WTC11 (cell line): Measurements from ENCODE around the gene LMO2. TPM values are rescaled to one million over a fixed set of nuclear protein-coding genes. Genes with fewer than 3 reads are reported as not detected.

Experiments used
- ATAC-seq: fragments of 200-7000 bp; cut with Tn5 transposase; 2 replicates; pipeline ENCODE4 v1.10.0; 2021; ENCODE audit warnings: mild to moderate bottlenecking, moderate library complexity
- CTCF ChIA-PET: fragments of 300-600 bp; sonication (Branson Sonifier 250); formaldehyde crosslinking; loops from one replicate; lab custom pipeline; 2021; ENCODE audit warnings: antibody characterized with exemption; lab: Charles Lee
- POLR2A ChIA-PET: fragments of 350-600 bp; sonication (Branson Sonifier 250); formaldehyde crosslinking; loops from one replicate; lab custom pipeline; 2021; ENCODE audit warnings: antibody characterized with exemption; lab: Charles Lee
- DNase-seq: peaks from one replicate; pipeline ENCODE4 v3.0.0; 2021; ENCODE audit warnings: low spot score
- H3K27ac Mint-ChIP-seq: 2 replicates; pipeline ENCODE4 v1.8.0; 2021; ENCODE audit warnings: mixed read lengths
- H3K27me3 Mint-ChIP-seq: 2 replicates; pipeline ENCODE4 v1.8.0; 2021; ENCODE audit warnings: low read depth, mild to moderate bottlenecking, moderate library complexity, mixed read lengths
- H3K36me3 Mint-ChIP-seq: 2 replicates; pipeline ENCODE4 v1.8.0; 2021; ENCODE audit warnings: mixed read lengths
- H3K4me1 Mint-ChIP-seq: 2 replicates; pipeline ENCODE4 v1.8.0; 2022; ENCODE audit warnings: mixed read lengths
- H3K4me3 Mint-ChIP-seq: 2 replicates; pipeline ENCODE4 v1.8.0; 2021; ENCODE audit warnings: mild to moderate bottlenecking, moderate library complexity, mixed read lengths
- H3K9me3 Mint-ChIP-seq: 2 replicates; pipeline ENCODE4 v1.8.0; 2021; ENCODE audit warnings: mixed read lengths
- CBFB ChIP-seq: sonication (generic); formaldehyde crosslinking; IDR thresholded peaks from 2 replicates; pipeline ENCODE4 v1.8.1; 2022; ENCODE audit warnings: mild to moderate bottlenecking, low read depth, missing genetic modification reagents
- ESRRA ChIP-seq: sonication (generic); formaldehyde crosslinking; IDR thresholded peaks from 2 replicates; pipeline ENCODE4 v1.8.1; 2022; ENCODE audit warnings: mild to moderate bottlenecking, missing genetic modification reagents, borderline replicate concordance
- NFATC4 ChIP-seq: fragments of 250-450 bp; sonication (Bioruptor Pico); IDR thresholded peaks from 2 replicates; pipeline ENCODE4 v1.9.0; 2021; ENCODE audit warnings: mild to moderate bottlenecking
- NR3C1 ChIP-seq: sonication (generic); formaldehyde crosslinking; conservative IDR thresholded peaks from 2 replicates; pipeline ENCODE4 v1.8.1; 2023; ENCODE audit warnings: low read depth, mild to moderate bottlenecking, missing genetic modification reagents
- PRRX2 ChIP-seq: fragments of 250-450 bp; sonication (Bioruptor Pico); IDR thresholded peaks from 2 replicates; pipeline ENCODE4 v1.8.0; 2021; ENCODE audit warnings: mild to moderate bottlenecking
- TCF7 ChIP-seq: sonication (generic); formaldehyde crosslinking; IDR thresholded peaks from 2 replicates; pipeline ENCODE4 v1.8.0; 2022; ENCODE audit warnings: mild to moderate bottlenecking, low read depth, missing genetic modification reagents, moderate library complexity
- ZNF121 ChIP-seq: sonication (generic); formaldehyde crosslinking; IDR thresholded peaks from 2 replicates; pipeline ENCODE4 v1.8.0; 2023; ENCODE audit warnings: missing genetic modification reagents
- ZNF138 ChIP-seq: sonication (generic); formaldehyde crosslinking; conservative IDR thresholded peaks from 2 replicates; pipeline ENCODE4 v1.8.1; 2022; ENCODE audit warnings: mild to moderate bottlenecking, moderate library complexity, missing genetic modification reagents
- ZNF317 ChIP-seq: sonication (generic); formaldehyde crosslinking; IDR thresholded peaks from 2 replicates; pipeline ENCODE4 v1.8.1; 2023; ENCODE audit warnings: low read depth, mild to moderate bottlenecking, moderate library complexity, missing genetic modification reagents, borderline replicate concordance
- ZNF423 ChIP-seq: fragments of 250-450 bp; sonication (Bioruptor Pico); IDR thresholded peaks from 2 replicates; pipeline ENCODE4 v2.1.2; 2022; ENCODE audit warnings: mild to moderate bottlenecking, moderate library complexity
- total RNA-seq: library from RNA; stranded (reverse); gene quantifications from 3 replicates; pipeline ENCODE4 v1.2.3, GENCODE V29; 2021
- TF ChIP-seq, protein P1 (sequence below): sonication (generic); formaldehyde crosslinking; IDR thresholded peaks from 2 replicates; pipeline ENCODE4 v1.8.1; 2023; ENCODE audit warnings: mild to moderate bottlenecking, missing genetic modification reagents, moderate library complexity
- TF ChIP-seq, protein P2 (sequence below): sonication (generic); formaldehyde crosslinking; IDR thresholded peaks from 2 replicates; pipeline ENCODE4 v1.8.1; 2023; ENCODE audit warnings: mild to moderate bottlenecking, missing genetic modification reagents
- TF ChIP-seq, protein P3 (sequence below): fragments of 250-450 bp; sonication (Bioruptor Pico); conservative IDR thresholded peaks from 2 replicates; pipeline ENCODE4 v1.9.0; 2021; ENCODE audit warnings: mild to moderate bottlenecking
- TF ChIP-seq, protein P4 (sequence below): sonication (generic); formaldehyde crosslinking; IDR thresholded peaks from 2 replicates; pipeline ENCODE4 v1.8.1; 2023; ENCODE audit warnings: mild to moderate bottlenecking, missing genetic modification reagents, borderline replicate concordance
- TF ChIP-seq, protein P5 (sequence below): sonication (generic); formaldehyde crosslinking; IDR thresholded peaks from 2 replicates; pipeline ENCODE4 v1.8.0; 2023; ENCODE audit warnings: missing genetic modification reagents
- TF ChIP-seq, protein P6 (sequence below): sonication (generic); formaldehyde crosslinking; IDR thresholded peaks from 2 replicates; pipeline ENCODE4 v1.8.0; 2023; ENCODE audit warnings: missing genetic modification reagents, mild to moderate bottlenecking, borderline replicate concordance
- TF ChIP-seq, protein P7 (sequence below): sonication (generic); formaldehyde crosslinking; IDR thresholded peaks from 2 replicates; pipeline ENCODE4 v1.8.1; 2023; ENCODE audit warnings: mild to moderate bottlenecking, missing genetic modification reagents, moderate library complexity
- TF ChIP-seq, protein P8 (sequence below): sonication (generic); formaldehyde crosslinking; IDR thresholded peaks from 2 replicates; pipeline ENCODE4 v1.8.0; 2022; ENCODE audit warnings: mild to moderate bottlenecking, missing genetic modification reagents
- TF ChIP-seq, protein P9 (sequence below): fragments of 200-600 bp; IDR thresholded peaks from 2 replicates; pipeline ENCODE4 v1.8.0; 2022; ENCODE audit warnings: antibody characterized with exemption

The LMO2 gene
- total RNA-seq, 1 experiment from 2014 or later, result 3.4 TPM

DNA sequence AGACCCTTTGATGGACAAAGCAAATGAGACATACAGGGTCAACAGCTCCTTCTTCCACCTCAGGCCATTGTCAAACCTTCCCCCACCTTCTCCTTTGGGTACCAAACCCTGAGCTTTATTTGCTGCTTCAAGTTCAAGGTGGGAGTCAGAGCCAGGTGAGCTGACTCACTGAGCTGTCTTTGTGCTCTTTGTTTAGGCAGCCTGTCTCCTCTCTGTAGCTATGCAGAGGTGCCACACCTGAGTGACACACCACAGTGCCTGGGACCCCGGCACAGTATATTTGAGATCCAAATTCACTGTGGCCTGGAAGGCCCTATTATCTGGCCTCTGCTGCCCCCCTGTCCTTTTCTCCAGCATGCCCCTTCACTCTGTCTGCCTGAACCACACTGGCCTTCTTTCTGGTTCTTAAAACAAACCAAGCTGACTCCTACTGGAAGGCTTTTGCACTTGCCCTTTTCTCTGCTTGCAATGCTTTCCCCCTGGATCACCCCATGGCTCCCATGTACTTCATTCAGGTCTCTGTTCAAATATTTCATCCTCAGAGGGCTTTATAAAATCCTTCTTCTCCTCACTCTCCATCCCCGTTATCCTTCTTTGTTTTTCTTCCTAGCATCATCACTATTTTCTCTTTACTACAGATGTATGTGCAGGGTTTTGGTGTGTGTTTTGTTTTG, 16.1 kb downstream of the LMO2 start:
- H3K4me1 Mint-ChIP-seq, result peaks cover 13% of the 10 kb centered on the region
- no peak overlapping the region for H3K27ac Mint-ChIP-seq
- ChIA-PET CTCF (interaction anchor here (1.2 to 2.3 kb wide), 3 partner anchors 46 to 112 kb away, joined by 4 to 6 read pairs (median 5); no protein-coding TSS in a partner anchor), POLR2A (no interaction called here)
- ATAC-seq (no peak), DNase-seq (no peak)
- no peak for TF ChIP-seq PRRX2 (CRISPR knock-in tag)
- TF ChIP-seq, protein P1, sequence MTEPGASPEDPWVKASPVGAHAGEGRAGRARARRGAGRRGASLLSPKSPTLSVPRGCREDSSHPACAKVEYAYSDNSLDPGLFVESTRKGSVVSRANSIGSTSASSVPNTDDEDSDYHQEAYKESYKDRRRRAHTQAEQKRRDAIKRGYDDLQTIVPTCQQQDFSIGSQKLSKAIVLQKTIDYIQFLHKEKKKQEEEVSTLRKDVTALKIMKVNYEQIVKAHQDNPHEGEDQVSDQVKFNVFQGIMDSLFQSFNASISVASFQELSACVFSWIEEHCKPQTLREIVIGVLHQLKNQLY, result no peak
- TF ChIP-seq, protein P2, sequence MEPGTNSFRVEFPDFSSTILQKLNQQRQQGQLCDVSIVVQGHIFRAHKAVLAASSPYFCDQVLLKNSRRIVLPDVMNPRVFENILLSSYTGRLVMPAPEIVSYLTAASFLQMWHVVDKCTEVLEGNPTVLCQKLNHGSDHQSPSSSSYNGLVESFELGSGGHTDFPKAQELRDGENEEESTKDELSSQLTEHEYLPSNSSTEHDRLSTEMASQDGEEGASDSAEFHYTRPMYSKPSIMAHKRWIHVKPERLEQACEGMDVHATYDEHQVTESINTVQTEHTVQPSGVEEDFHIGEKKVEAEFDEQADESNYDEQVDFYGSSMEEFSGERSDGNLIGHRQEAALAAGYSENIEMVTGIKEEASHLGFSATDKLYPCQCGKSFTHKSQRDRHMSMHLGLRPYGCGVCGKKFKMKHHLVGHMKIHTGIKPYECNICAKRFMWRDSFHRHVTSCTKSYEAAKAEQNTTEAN (CRISPR knock-in tag), result no peak
- TF ChIP-seq, protein P3, sequence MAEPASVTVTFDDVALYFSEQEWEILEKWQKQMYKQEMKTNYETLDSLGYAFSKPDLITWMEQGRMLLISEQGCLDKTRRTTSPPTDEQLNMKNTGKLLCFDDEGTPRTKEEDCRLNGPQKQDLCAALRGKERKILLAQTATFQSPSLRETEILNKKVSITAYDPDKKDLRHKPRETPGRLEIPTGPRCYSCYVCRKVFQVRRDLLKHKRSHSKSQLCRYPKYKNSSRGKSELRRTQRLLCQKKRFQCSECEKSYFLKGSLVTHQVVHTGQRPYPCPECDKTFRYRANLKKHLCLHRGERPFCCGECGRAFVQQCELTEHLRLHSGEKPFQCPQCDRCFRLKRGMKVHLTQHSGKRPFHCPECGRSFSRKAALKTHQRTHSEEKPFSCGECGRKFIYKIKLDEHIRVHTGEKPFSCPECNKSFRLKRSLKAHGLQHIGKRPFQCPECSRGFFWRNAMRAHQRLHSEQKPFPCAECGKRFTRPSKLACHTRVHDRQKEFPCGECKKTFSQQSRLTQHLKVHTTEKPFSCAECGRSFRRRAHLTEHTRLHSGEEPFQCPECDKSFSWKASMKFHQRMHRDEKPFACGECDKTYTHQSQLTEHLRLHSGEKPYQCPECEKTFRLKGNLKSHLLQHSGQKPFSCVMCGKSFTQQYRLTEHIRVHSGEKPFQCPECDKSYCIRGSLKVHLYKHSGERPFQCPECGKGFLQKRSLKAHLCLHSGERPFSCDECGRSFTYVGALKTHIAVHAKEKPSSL (CRISPR knock-in tag), result no peak
- TF ChIP-seq TCF7 (CRISPR knock-in tag), result no peak
- TF ChIP-seq ESRRA (CRISPR knock-in tag), result no peak
- TF ChIP-seq, protein P4, sequence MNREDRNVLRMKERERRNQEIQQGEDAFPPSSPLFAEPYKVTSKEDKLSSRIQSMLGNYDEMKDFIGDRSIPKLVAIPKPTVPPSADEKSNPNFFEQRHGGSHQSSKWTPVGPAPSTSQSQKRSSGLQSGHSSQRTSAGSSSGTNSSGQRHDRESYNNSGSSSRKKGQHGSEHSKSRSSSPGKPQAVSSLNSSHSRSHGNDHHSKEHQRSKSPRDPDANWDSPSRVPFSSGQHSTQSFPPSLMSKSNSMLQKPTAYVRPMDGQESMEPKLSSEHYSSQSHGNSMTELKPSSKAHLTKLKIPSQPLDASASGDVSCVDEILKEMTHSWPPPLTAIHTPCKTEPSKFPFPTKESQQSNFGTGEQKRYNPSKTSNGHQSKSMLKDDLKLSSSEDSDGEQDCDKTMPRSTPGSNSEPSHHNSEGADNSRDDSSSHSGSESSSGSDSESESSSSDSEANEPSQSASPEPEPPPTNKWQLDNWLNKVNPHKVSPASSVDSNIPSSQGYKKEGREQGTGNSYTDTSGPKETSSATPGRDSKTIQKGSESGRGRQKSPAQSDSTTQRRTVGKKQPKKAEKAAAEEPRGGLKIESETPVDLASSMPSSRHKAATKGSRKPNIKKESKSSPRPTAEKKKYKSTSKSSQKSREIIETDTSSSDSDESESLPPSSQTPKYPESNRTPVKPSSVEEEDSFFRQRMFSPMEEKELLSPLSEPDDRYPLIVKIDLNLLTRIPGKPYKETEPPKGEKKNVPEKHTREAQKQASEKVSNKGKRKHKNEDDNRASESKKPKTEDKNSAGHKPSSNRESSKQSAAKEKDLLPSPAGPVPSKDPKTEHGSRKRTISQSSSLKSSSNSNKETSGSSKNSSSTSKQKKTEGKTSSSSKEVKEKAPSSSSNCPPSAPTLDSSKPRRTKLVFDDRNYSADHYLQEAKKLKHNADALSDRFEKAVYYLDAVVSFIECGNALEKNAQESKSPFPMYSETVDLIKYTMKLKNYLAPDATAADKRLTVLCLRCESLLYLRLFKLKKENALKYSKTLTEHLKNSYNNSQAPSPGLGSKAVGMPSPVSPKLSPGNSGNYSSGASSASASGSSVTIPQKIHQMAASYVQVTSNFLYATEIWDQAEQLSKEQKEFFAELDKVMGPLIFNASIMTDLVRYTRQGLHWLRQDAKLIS (CRISPR knock-in tag), result no peak
- TF ChIP-seq, protein P5, sequence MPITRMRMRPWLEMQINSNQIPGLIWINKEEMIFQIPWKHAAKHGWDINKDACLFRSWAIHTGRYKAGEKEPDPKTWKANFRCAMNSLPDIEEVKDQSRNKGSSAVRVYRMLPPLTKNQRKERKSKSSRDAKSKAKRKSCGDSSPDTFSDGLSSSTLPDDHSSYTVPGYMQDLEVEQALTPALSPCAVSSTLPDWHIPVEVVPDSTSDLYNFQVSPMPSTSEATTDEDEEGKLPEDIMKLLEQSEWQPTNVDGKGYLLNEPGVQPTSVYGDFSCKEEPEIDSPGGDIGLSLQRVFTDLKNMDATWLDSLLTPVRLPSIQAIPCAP (CRISPR knock-in tag), result no peak
- no peak for TF ChIP-seq ZNF138 (CRISPR knock-in tag)
- no peak for TF ChIP-seq ZNF121 (CRISPR knock-in tag)
- no peak for TF ChIP-seq NFATC4 (CRISPR knock-in tag)
- TF ChIP-seq, protein P6, sequence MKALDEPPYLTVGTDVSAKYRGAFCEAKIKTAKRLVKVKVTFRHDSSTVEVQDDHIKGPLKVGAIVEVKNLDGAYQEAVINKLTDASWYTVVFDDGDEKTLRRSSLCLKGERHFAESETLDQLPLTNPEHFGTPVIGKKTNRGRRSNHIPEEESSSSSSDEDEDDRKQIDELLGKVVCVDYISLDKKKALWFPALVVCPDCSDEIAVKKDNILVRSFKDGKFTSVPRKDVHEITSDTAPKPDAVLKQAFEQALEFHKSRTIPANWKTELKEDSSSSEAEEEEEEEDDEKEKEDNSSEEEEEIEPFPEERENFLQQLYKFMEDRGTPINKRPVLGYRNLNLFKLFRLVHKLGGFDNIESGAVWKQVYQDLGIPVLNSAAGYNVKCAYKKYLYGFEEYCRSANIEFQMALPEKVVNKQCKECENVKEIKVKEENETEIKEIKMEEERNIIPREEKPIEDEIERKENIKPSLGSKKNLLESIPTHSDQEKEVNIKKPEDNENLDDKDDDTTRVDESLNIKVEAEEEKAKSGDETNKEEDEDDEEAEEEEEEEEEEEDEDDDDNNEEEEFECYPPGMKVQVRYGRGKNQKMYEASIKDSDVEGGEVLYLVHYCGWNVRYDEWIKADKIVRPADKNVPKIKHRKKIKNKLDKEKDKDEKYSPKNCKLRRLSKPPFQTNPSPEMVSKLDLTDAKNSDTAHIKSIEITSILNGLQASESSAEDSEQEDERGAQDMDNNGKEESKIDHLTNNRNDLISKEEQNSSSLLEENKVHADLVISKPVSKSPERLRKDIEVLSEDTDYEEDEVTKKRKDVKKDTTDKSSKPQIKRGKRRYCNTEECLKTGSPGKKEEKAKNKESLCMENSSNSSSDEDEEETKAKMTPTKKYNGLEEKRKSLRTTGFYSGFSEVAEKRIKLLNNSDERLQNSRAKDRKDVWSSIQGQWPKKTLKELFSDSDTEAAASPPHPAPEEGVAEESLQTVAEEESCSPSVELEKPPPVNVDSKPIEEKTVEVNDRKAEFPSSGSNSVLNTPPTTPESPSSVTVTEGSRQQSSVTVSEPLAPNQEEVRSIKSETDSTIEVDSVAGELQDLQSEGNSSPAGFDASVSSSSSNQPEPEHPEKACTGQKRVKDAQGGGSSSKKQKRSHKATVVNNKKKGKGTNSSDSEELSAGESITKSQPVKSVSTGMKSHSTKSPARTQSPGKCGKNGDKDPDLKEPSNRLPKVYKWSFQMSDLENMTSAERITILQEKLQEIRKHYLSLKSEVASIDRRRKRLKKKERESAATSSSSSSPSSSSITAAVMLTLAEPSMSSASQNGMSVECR (CRISPR knock-in tag), result no peak
- TF ChIP-seq, protein P7, sequence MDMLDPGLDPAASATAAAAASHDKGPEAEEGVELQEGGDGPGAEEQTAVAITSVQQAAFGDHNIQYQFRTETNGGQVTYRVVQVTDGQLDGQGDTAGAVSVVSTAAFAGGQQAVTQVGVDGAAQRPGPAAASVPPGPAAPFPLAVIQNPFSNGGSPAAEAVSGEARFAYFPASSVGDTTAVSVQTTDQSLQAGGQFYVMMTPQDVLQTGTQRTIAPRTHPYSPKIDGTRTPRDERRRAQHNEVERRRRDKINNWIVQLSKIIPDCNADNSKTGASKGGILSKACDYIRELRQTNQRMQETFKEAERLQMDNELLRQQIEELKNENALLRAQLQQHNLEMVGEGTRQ (CRISPR knock-in tag), result no peak
- TF ChIP-seq CBFB (CRISPR knock-in tag), result no peak
- TF ChIP-seq, protein P8, sequence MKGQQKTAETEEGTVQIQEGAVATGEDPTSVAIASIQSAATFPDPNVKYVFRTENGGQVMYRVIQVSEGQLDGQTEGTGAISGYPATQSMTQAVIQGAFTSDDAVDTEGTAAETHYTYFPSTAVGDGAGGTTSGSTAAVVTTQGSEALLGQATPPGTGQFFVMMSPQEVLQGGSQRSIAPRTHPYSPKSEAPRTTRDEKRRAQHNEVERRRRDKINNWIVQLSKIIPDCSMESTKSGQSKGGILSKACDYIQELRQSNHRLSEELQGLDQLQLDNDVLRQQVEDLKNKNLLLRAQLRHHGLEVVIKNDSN (CRISPR knock-in tag), result no peak
- TF ChIP-seq ZNF423 (CRISPR knock-in tag), result no peak
- TF ChIP-seq NR3C1 (CRISPR knock-in tag), result no peak
- TF ChIP-seq, protein P9, sequence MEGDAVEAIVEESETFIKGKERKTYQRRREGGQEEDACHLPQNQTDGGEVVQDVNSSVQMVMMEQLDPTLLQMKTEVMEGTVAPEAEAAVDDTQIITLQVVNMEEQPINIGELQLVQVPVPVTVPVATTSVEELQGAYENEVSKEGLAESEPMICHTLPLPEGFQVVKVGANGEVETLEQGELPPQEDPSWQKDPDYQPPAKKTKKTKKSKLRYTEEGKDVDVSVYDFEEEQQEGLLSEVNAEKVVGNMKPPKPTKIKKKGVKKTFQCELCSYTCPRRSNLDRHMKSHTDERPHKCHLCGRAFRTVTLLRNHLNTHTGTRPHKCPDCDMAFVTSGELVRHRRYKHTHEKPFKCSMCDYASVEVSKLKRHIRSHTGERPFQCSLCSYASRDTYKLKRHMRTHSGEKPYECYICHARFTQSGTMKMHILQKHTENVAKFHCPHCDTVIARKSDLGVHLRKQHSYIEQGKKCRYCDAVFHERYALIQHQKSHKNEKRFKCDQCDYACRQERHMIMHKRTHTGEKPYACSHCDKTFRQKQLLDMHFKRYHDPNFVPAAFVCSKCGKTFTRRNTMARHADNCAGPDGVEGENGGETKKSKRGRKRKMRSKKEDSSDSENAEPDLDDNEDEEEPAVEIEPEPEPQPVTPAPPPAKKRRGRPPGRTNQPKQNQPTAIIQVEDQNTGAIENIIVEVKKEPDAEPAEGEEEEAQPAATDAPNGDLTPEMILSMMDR, result no peak
- no peak for TF ChIP-seq ZNF317 (CRISPR knock-in tag)
- no peaks in the 10 kb centered on the region for H3K36me3 Mint-ChIP-seq
- peaks cover 38% of the 10 kb centered on the region for H3K27me3 Mint-ChIP-seq
- no peaks in the 10 kb centered on the region for H3K9me3 Mint-ChIP-seq
- no peak overlapping the region for H3K4me3 Mint-ChIP-seq
